GM12872 (cell line): ENCODE measurements around the gene DISP1.

Source experiments
- CTCF ChIP-seq: IDR thresholded peaks from 3 replicates; pipeline ENCODE4 v1.5.1; 2011; ENCODE audit warnings: low read depth, mild to moderate bottlenecking, low read length, moderate library complexity; ENCODE audit not compliant: insufficient read depth

The DISP1 gene

GRCh38 chr1:222798975-222799374 lies 15.9 kb upstream of the DISP1 start:
- no peak for TF ChIP-seq CTCF

- TF ChIP-seq CTCF = no peak
These were observed 13.8 kb upstream of the DISP1 start for GRCh38 chr1:222801067-222801466.

GRCh38 chr1:222811671-222812070 lies 3.2 kb upstream of the DISP1 start:
- no peak for TF ChIP-seq CTCF

GRCh38 chr1:222813866-222814535 lies 838 bp upstream of the DISP1 start:
- TF ChIP-seq CTCF = no peak

GRCh38 chr1:222815440-222815765 lies 564 bp downstream of the DISP1 start:
- no peak for TF ChIP-seq CTCF

GRCh38 chr1:222817529-222817928 lies 2.7 kb downstream of the DISP1 start:
- no peak for TF ChIP-seq CTCF

- no peak for TF ChIP-seq CTCF
These were observed 3.3 kb downstream of the DISP1 start for GRCh38 chr1:222818171-222818570.

GRCh38 chr1:222820171-222820712 lies 5.4 kb downstream of the DISP1 start:
- no peak for TF ChIP-seq CTCF
